ENCODE measurements around the gene CTXND2.

Gene CTXND2

DNA sequence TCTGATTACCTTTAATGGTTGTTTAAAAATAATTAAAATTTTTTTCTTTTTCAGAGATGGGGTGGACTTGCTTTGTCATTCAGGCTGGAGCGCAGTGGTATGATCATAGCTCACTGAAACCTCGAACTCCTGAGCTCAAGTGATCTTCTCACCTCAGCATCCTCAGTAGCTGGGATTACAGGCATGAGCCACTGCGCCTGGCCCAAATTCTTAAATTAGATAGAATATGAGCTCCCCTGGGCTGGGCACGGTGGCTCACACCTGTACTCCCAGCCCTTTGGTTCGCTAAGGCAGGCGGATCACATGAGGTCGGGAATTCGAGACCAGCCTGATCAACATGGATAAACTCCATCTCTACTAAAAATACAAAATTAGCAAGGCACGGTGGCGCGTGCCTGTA is 70.7 kb downstream of the CTXND2 start:
- no peaks in the 10 kb centered on the region for H3K4me1 Mint-ChIP-seq
- peaks cover 32% of the 10 kb centered on the region for H3K36me3 Mint-ChIP-seq
- no peak for ATAC-seq (ENCODE audit: low read depth)

GRCh38 chr1:150960646-150961045 is 73.7 kb downstream of the CTXND2 start:
- no peak for ATAC-seq (ENCODE audit: low read depth)
- H3K4me1 Mint-ChIP-seq: no peaks in the 10 kb centered on the region
- no peaks in the 10 kb centered on the region for H3K9me3 Mint-ChIP-seq
- H3K36me3 Mint-ChIP-seq: peaks cover 40% of the 10 kb centered on the region
- no peak overlapping the region for H3K27ac Mint-ChIP-seq
- no peak overlapping the region for H3K4me3 Mint-ChIP-seq
- DNase-seq (ENCODE audit: low spot score in 2 of 2): no peak
- no peaks in the 10 kb centered on the region for H3K27me3 Mint-ChIP-seq

More for the DNA sequence above, 70.7 kb downstream of the CTXND2 start:
- no peak for DNase-seq (ENCODE audit: low spot score in 2 of 2)
- H3K4me3 Mint-ChIP-seq: no peak overlapping the region
- H3K27ac Mint-ChIP-seq: no peak overlapping the region
- H3K9me3 Mint-ChIP-seq: no peaks in the 10 kb centered on the region
- no peaks in the 10 kb centered on the region for H3K27me3 Mint-ChIP-seq

DNA sequence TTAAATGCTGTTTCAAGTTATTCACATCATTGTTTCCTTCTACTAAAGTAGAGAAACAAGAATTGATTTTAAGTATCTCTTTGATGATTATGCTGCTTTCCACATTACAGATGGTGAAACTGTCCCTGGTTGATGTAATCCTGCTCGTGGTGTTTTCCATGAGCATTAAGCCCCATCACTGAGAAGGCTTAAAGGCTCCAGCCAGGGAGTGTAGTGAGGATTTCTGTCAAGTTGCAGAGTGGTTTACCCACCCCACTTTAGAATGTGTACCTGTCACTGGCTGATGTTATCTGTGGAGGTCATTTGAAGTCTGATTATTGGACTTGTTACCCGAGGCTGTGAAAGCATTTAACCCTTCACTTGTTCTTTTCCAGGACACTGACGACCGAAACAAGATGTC is 74.8 kb downstream of the CTXND2 start:
- no peaks in the 10 kb centered on the region for H3K9me3 Mint-ChIP-seq
- ATAC-seq (ENCODE audit: low read depth): no peak
- no peaks in the 10 kb centered on the region for H3K27me3 Mint-ChIP-seq
- H3K4me3 Mint-ChIP-seq: no peak overlapping the region
- no peak for DNase-seq (ENCODE audit: low spot score in 2 of 2)
- peaks cover 44% of the 10 kb centered on the region for H3K36me3 Mint-ChIP-seq
- H3K4me1 Mint-ChIP-seq: no peaks in the 10 kb centered on the region
- H3K27ac Mint-ChIP-seq: no peak overlapping the region
